ENCODE results near the gene GCAT. TPM values are rescaled to one million over a fixed set of nuclear protein-coding genes. Genes with fewer than 3 reads are reported as not detected.

GCAT gene
- total RNA-seq, 2 donors from 2014 or later = 37.8 to 92.7 TPM

DNA sequence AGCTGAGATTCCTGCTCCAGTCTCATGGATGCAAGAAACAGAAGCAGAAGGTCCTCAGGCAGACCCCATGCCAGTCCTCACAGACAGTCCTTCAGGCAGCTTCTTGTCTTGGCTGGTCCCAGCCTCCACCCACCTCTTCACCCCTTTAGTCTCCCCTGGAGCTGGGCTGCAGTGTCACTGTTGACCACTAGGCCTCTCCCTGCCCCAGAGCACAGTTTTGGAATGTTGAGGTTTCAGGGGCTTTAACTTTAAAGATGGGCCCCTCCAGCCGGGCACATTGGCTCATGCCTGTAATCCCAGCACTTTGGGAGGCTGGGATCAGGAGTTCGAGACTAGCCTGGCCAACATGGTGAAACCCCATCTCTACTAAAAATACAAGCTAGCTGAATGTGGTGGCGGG is 39.5 kb upstream of the GCAT start:
- no peaks in the 10 kb centered on the region for H3K4me1 ChIP-seq (replicated peaks)
- H3K27me3 ChIP-seq (replicated peaks; ENCODE audit: insufficient read depth) = no peaks in the 10 kb centered on the region
- H3K27ac ChIP-seq = no peak overlapping the region
- H3K4me3 ChIP-seq = no peak overlapping the region
- WGBS = 100% methylated on average over 3 of the region's 3 CpGs
- no peak for DNase-seq (ENCODE audit: low spot score)
- TF ChIP-seq POLR2A (IDR thresholded peaks at IDR 0.05) (no peak), POLR2AphosphoS5 (IDR thresholded peaks at IDR 0.05) (no peak)
- TF ChIP-seq, protein P1, sequence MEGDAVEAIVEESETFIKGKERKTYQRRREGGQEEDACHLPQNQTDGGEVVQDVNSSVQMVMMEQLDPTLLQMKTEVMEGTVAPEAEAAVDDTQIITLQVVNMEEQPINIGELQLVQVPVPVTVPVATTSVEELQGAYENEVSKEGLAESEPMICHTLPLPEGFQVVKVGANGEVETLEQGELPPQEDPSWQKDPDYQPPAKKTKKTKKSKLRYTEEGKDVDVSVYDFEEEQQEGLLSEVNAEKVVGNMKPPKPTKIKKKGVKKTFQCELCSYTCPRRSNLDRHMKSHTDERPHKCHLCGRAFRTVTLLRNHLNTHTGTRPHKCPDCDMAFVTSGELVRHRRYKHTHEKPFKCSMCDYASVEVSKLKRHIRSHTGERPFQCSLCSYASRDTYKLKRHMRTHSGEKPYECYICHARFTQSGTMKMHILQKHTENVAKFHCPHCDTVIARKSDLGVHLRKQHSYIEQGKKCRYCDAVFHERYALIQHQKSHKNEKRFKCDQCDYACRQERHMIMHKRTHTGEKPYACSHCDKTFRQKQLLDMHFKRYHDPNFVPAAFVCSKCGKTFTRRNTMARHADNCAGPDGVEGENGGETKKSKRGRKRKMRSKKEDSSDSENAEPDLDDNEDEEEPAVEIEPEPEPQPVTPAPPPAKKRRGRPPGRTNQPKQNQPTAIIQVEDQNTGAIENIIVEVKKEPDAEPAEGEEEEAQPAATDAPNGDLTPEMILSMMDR (IDR thresholded peaks at IDR 0.05) = no peak
- H3K9me3 ChIP-seq = no peaks in the 10 kb centered on the region
- H3K36me3 ChIP-seq = peaks cover 0 to 14% of the 10 kb centered on the region in 2 donors
- intact Hi-C loops (cut with DNase I) = no loop called here

DNA sequence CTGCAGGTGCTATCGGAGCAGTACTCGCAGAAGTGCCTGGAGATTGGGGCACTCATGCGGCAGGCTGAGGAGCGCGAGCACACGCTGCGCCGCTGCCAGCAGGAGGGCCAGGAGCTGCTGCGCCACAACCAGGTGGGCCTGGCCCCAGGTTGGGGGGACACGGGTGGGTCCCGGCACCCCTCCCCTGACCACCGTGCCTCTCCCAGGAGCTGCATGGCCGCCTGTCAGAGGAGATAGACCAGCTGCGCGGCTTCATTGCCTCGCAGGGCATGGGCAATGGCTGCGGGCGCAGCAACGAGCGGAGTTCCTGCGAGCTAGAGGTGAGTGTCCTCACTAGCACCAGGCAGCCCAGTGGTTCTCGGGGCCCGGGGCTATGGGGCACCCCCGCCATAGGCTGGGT is 38.7 kb upstream of the GCAT start:
- H3K36me3 ChIP-seq = peaks cover 0 to 19% of the 10 kb centered on the region in 2 donors
- H3K27me3 ChIP-seq (replicated peaks; ENCODE audit: insufficient read depth) = no peaks in the 10 kb centered on the region
- H3K4me3 ChIP-seq = no peak overlapping the region
- no peak for DNase-seq (ENCODE audit: low spot score)
- intact Hi-C loops (cut with DNase I) = no loop called here
- H3K9me3 ChIP-seq = no peaks in the 10 kb centered on the region
- H3K27ac ChIP-seq = no peak overlapping the region
- 97% methylated on average over 24 of the region's 24 CpGs for WGBS
- H3K4me1 ChIP-seq (replicated peaks) = no peaks in the 10 kb centered on the region
- TF ChIP-seq POLR2AphosphoS5 (IDR thresholded peaks at IDR 0.05) = no peak
- TF ChIP-seq, protein P1 (IDR thresholded peaks at IDR 0.05) = no peak

DNA sequence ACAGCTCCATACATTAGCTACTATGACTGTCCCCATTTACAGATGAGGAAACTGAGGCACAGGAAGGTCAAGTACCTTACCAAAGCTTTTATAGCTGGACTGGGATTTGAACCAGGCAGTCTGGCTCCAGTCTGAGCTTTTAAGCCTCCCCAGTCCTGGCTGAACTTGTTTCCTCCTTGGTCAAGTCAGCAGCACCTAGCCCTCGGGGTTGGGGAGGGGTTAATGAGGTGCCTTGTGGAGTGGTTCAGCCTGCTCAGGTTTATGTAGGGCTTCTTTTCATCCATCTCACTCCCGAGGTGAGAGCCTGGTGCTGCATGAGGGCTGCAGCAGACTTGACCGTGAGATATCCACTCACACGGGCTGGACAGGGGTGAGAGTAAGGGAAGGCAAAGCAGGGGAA is 36.7 kb upstream of the GCAT start:
- peaks cover 0 to 19% of the 10 kb centered on the region in 2 donors for H3K36me3 ChIP-seq
- WGBS = 62% methylated on average over 4 of the region's 4 CpGs
- H3K27me3 ChIP-seq (replicated peaks; ENCODE audit: insufficient read depth) = no peaks in the 10 kb centered on the region
- no peak overlapping the region for H3K4me3 ChIP-seq
- H3K4me1 ChIP-seq (replicated peaks) = no peaks in the 10 kb centered on the region
- DNase-seq (ENCODE audit: low spot score) = no peak
- H3K27ac ChIP-seq = no peak overlapping the region
- no peak for TF ChIP-seq POLR2AphosphoS5 (IDR thresholded peaks at IDR 0.05)
- TF ChIP-seq, protein P1 (IDR thresholded peaks at IDR 0.05) = no peak
- no peak for TF ChIP-seq POLR2A (IDR thresholded peaks at IDR 0.05)
- intact Hi-C loops (cut with DNase I) = no loop called here
- no peaks in the 10 kb centered on the region for H3K9me3 ChIP-seq

DNA sequence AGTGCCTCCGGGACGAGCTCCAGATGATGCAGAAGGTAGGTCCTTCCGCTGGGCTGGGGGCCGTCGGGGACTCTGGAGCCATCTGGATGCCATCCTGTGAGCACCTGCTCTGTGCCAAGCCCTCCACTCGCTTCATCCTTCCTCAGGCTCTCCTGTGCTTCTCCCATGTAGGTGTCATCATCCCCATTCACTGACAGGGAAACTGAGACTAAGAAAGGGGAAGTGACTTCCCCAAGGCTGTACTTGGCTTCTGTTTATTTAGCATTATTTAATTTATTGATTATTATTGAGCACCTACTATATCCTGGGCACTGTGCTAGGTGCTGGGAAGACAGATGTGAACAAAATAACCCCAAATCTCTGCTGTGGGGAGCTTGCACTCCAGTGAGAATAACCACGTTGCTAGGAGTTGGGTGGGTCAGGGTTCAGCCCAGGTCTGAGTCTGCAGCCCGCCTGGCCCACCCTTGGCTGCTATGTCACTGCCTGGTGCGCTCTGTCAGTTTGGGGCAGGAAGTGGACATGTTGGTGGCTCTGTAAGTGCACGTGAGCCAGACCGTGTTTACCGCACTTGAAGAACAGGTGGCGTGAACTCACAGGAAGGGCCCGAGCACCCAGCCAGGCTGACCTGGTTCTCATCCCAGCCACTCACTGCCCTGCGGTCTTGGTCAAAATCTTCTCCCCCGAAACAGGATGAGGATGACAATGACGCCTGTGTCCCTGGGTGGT is 35.9 kb upstream of the GCAT start:
- Histone ChIP-seq H3K4me1 (replicated peaks) (no peaks in the 10 kb centered on the region), H3K27ac (no peak overlapping the region), H3K27me3 (replicated peaks; ENCODE audit: insufficient read depth) (no peaks in the 10 kb centered on the region), H3K36me3 (peaks cover 0 to 19% of the 10 kb centered on the region in 2 donors), H3K4me3 (no peak overlapping the region), H3K9me3 (no peaks in the 10 kb centered on the region)
- TF ChIP-seq, protein P1 (IDR thresholded peaks at IDR 0.05) = no peak
- no peak for TF ChIP-seq POLR2A (IDR thresholded peaks at IDR 0.05)
- TF ChIP-seq POLR2AphosphoS5 (IDR thresholded peaks at IDR 0.05) = no peak
- intact Hi-C loops (cut with DNase I) = no loop called here
- no peak for DNase-seq (ENCODE audit: low spot score)
- 88% methylated on average over 17 of the region's 17 CpGs for WGBS

DNA sequence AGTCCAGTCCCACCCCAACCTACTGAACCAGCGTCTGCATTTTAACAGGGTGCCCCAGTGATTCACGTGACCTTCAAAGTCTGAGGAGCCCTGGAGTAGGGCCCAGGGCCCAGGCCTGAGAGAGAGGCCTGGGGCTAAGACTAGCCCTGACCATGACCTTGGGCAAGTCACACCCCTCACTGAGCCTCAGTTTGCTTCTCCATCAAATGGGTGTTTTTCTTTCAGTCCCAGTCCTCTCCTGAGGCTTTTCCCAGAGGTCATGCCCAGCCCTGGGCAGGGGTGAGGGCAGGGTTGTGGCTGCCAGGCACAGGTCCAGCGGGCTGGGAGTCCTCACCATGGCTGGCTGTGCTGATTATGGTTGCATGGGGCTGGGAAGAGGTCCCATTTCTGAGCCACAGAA is 33.0 kb upstream of the GCAT start:
- WGBS = 79% methylated on average over 3 of the region's 3 CpGs
- no peak overlapping the region for H3K4me3 ChIP-seq
- intact Hi-C loops (cut with DNase I) = no loop called here
- H3K27me3 ChIP-seq (replicated peaks; ENCODE audit: insufficient read depth) = no peaks in the 10 kb centered on the region
- H3K27ac ChIP-seq = no peak overlapping the region
- no peak for DNase-seq (ENCODE audit: low spot score)
- TF ChIP-seq POLR2AphosphoS5 (IDR thresholded peaks at IDR 0.05) (no peak), POLR2A (IDR thresholded peaks at IDR 0.05) (no peak)
- TF ChIP-seq, protein P1 (IDR thresholded peaks at IDR 0.05) = no peak
- peaks cover 4% of the 10 kb centered on the region for H3K4me1 ChIP-seq (replicated peaks)
- no peaks in the 10 kb centered on the region for H3K9me3 ChIP-seq
- H3K36me3 ChIP-seq = peaks cover 0 to 19% of the 10 kb centered on the region in 2 donors
